ENCODE measurements around the gene PHACTR3.

PHACTR3 gene

DNA sequence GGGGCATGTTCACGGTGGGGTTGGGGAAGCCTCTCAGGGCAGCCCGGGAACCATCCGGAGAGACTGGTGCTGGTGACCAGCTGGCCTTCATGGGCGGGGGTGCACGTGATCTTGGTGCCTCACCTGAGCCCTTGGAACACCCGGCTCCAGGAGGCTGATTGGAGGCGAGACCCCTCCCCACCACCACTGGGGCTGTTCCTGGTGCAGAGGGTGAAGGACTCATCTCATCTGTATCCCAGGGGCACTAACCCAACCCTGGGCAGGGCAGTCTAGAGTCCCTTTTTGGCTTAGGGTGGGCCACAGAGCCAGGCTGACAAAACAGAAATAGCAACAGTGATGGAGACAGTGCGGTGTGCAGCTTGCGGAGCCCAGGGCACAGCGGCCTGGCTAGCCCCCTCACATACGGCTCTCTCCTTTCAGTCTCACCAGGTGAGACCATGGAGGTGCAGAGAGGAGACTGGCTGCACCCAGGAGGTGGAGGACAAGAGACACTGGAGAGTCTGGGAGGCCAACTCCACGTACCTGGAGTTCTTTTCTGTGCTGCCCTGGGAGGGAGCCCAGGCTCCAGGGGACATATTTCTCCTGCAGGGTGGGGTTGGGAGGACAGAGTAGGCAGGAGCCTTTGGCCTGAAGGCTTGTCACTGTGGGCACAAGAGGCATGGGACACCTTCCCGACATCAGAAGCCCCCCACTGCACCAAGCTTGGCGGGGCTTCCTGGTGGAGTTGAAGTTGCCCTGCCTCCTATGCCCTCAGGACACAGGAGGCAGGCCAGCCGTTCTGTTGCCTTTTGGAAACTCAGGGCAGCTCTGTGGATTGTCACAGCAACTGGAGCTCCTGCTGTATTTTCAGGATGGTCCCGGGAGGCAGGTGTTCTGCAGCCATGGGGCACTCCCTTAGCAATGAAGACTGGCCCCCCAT lies 223.1 kb downstream of the PHACTR3 start:
- DNase-seq (ENCODE audit: low spot score) (peak; percentile 84), ATAC-seq (ENCODE audit: low read depth) (no peak)
- Histone ChIP-seq H3K9me3 (ENCODE audit: severe bottlenecking) (no peaks in the 10 kb centered on the region), H3K4me1 (ENCODE audit: insufficient read depth, poor library complexity, severe bottlenecking) (peaks cover 42% of the 10 kb centered on the region), H3K4me3 (ENCODE audit: severe bottlenecking) (no peak overlapping the region), H3K27ac (ENCODE audit: poor library complexity, severe bottlenecking) (peak overlapping the region; percentile 88), H3K36me3 (ENCODE audit: low read depth) (no peaks in the 10 kb centered on the region), H3K27me3 (ENCODE audit: insufficient read depth, poor library complexity, severe bottlenecking) (no peaks in the 10 kb centered on the region)
- TF ChIP-seq CTCF (IDR thresholded peaks at IDR 0.05; ENCODE audit: poor library complexity, severe bottlenecking) = no peak

- H3K4me3 ChIP-seq (ENCODE audit: severe bottlenecking) = no peak overlapping the region
- no peaks in the 10 kb centered on the region for H3K27me3 ChIP-seq (ENCODE audit: insufficient read depth, poor library complexity, severe bottlenecking)
- TF ChIP-seq CTCF (IDR thresholded peaks at IDR 0.05; ENCODE audit: poor library complexity, severe bottlenecking) = no peak
- peak overlapping the region; percentile 97 for H3K27ac ChIP-seq (ENCODE audit: poor library complexity, severe bottlenecking)
- no peaks in the 10 kb centered on the region for H3K9me3 ChIP-seq (ENCODE audit: severe bottlenecking)
- ATAC-seq (ENCODE audit: low read depth) (no peak), DNase-seq (ENCODE audit: low spot score) (peak; percentile 78)
- H3K36me3 ChIP-seq (ENCODE audit: low read depth) = no peaks in the 10 kb centered on the region
- peaks cover 42% of the 10 kb centered on the region for H3K4me1 ChIP-seq (ENCODE audit: insufficient read depth, poor library complexity, severe bottlenecking)
Observed at GRCh38 chr20:59828125-59829053, 224.0 kb downstream of the PHACTR3 start.

DNA sequence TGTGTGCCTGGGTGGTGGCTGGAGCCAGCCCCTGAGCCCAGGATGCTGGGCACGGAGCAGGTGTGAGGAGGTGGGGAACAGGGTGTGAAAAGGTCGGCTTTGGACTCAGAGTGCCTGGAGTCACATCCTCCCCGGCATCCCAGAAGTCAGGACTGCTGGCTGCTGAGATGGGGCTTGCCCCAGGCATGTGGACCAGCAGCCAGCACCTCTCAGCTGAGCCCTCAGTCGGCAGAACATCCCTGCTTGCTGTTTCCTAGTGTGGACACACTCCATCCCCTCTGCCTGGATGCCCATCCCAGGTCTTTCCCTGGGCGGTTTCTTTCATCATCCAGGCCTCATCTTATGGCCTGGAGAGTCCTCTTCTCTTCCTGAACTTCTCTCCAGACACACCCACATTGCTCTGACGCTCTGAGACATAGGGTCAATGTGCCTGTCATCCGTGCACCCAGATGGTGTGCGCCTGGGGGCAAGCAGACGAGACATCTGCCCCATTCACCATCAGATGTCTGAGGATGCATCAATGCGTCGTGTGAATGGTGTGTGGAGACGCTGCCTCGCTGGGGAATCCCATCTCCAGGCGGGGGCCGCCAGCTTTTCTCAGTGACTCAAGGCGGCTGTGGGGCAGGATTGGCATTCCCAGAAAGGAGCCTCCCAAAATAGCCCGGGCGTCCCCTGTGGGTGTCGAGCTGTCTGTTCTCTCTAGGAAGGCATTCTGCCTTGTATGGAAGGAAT lies 224.9 kb downstream of the PHACTR3 start:
- DNase-seq (ENCODE audit: low spot score) (peak; percentile 74), ATAC-seq (ENCODE audit: low read depth) (no peak)
- Histone ChIP-seq H3K27ac (ENCODE audit: poor library complexity, severe bottlenecking) (peak overlapping the region; percentile 97), H3K27me3 (ENCODE audit: insufficient read depth, poor library complexity, severe bottlenecking) (no peaks in the 10 kb centered on the region), H3K4me3 (ENCODE audit: severe bottlenecking) (no peak overlapping the region), H3K9me3 (ENCODE audit: severe bottlenecking) (no peaks in the 10 kb centered on the region), H3K36me3 (ENCODE audit: low read depth) (no peaks in the 10 kb centered on the region), H3K4me1 (ENCODE audit: insufficient read depth, poor library complexity, severe bottlenecking) (peaks cover 42% of the 10 kb centered on the region)
- no peak for TF ChIP-seq CTCF (IDR thresholded peaks at IDR 0.05; ENCODE audit: poor library complexity, severe bottlenecking)

- Histone ChIP-seq H3K4me3 (ENCODE audit: severe bottlenecking) (no peak overlapping the region), H3K36me3 (ENCODE audit: low read depth) (no peaks in the 10 kb centered on the region), H3K9me3 (ENCODE audit: severe bottlenecking) (no peaks in the 10 kb centered on the region), H3K4me1 (ENCODE audit: insufficient read depth, poor library complexity, severe bottlenecking) (peaks cover 47% of the 10 kb centered on the region), H3K27me3 (ENCODE audit: insufficient read depth, poor library complexity, severe bottlenecking) (no peaks in the 10 kb centered on the region), H3K27ac (ENCODE audit: poor library complexity, severe bottlenecking) (peak overlapping the region; percentile 97)
- DNase-seq (ENCODE audit: low spot score) = no peak
- TF ChIP-seq CTCF (IDR thresholded peaks at IDR 0.05; ENCODE audit: poor library complexity, severe bottlenecking) = no peak
- ATAC-seq (ENCODE audit: low read depth) = no peak
Observed at GRCh38 chr20:59829786-59830664, 225.7 kb downstream of the PHACTR3 start.
